ENCODE results near the gene PKP1.
A peak's percentile ranks its signal among the peaks of the same experiment; 100 is the strongest.

Gene PKP1

GRCh38 chr1:201254625-201255478, 28.5 kb upstream of the PKP1 start (continued):
- TF ChIP-seq ZNF560 (tag by site-specific recombination; IDR thresholded peaks at IDR 0.05; ENCODE audit: borderline replicate concordance), result no peak
- peak; percentile 79 for TF ChIP-seq ZNF654 (tag by site-specific recombination; IDR thresholded peaks at IDR 0.05; ENCODE audit: low read depth)
- no peak for TF ChIP-seq GLI2 (tag by site-specific recombination; IDR thresholded peaks at IDR 0.05; ENCODE audit: borderline replicate concordance, low read depth)
- TF ChIP-seq, protein P1, sequence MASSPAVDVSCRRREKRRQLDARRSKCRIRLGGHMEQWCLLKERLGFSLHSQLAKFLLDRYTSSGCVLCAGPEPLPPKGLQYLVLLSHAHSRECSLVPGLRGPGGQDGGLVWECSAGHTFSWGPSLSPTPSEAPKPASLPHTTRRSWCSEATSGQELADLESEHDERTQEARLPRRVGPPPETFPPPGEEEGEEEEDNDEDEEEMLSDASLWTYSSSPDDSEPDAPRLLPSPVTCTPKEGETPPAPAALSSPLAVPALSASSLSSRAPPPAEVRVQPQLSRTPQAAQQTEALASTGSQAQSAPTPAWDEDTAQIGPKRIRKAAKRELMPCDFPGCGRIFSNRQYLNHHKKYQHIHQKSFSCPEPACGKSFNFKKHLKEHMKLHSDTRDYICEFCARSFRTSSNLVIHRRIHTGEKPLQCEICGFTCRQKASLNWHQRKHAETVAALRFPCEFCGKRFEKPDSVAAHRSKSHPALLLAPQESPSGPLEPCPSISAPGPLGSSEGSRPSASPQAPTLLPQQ (tag by site-specific recombination; IDR thresholded peaks at IDR 0.05), result peak; percentile 56
- TF ChIP-seq ZNF664 (tag by site-specific recombination; IDR thresholded peaks at IDR 0.05), result no peak
- TF ChIP-seq ZNF214 (tag by site-specific recombination; IDR thresholded peaks at IDR 0.05; ENCODE audit: borderline replicate concordance), result no peak
- TF ChIP-seq ZBTB48 (tag by site-specific recombination; IDR thresholded peaks at IDR 0.05), result peak; percentile 51; the same call in 1 of the 2 replicates
- no peak for TF ChIP-seq KLF17 (tag by site-specific recombination; IDR thresholded peaks at IDR 0.05)

DNA sequence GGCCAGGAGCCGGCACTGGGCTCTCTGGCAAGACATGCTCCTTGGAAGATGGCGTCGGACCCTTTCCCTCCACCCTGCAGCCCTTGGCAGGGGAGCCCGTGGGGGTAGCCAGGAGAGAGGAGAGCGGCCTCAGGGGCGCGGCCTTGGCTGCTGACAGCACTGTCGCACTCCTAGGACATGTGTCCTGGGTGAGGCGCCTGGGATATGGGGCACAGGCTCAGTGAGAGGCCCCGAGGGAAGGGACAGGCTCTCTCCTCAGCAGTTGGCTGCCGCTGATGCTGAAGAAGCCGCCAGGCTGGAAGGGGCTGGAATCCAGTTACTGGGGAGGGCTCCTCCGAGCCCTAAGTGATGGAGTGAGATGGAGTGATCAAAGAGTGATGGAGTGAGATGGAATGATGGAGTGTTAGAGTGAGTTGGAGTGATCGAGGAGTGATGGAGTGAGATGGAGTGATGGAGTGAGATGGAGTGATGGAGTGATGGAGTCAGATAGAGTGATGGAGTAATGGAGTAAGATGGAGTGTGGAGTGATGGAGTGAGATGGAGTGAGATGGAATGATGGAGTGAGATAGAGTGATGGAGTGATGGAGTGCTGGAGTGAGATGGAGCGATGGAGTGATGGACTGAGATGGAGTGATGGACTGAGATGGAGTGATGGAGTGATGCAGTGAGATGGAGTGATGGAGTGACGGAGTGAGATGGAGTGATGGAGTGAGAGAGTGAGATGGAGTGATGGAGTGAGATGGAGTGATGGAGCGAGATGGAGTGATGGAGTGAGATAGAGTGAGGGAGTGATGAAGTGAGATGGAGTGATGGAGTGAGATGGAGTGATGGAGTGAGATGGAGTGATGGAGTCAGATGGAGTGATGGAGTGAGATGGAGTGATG, 27.6 kb upstream of the PKP1 start:
- Histone ChIP-seq H3K4me1 (ENCODE audit: control insufficient read depth, insufficient read depth, low read length) (no peaks in the 10 kb centered on the region), H3K36me3 (ENCODE audit: control insufficient read depth in 2 of 2, insufficient read depth in 1 of 2, low read length in 2 of 2) (no peaks in the 10 kb centered on the region), H3K9me3 (ENCODE audit: control insufficient read depth, insufficient read depth, low read depth, low read length) (no peaks in the 10 kb centered on the region), H3K4me3 (ENCODE audit: low read depth, low read length) (no peak overlapping the region), H3K27ac (ENCODE audit: extremely low read depth, low read depth, low read length) (no peak overlapping the region)
- CTCF ChIA-PET, result interaction anchor here (0.6 to 6.5 kb wide), 6 partner anchors 10 to 176 kb away, joined by 3 to 145 read pairs (median 10); no protein-coding TSS in a partner anchor
- POLR2A ChIA-PET, result no interaction called here
- TF ChIP-seq ZNF530 (tag by site-specific recombination; IDR thresholded peaks at IDR 0.05; ENCODE audit: low read depth) (no peak), REPIN1 (tag by site-specific recombination; IDR thresholded peaks at IDR 0.05; ENCODE audit: low read depth) (no peak), ZNF121 (tag by site-specific recombination; IDR thresholded peaks at IDR 0.05) (no peak), ZNF548 (tag by site-specific recombination; IDR thresholded peaks at IDR 0.05) (no peak), ZNF157 (tag by site-specific recombination; IDR thresholded peaks at IDR 0.05) (0 out of 2 replicates have a peak, but pooled peaks have one; percentile 33), PRDM1 (tag by site-specific recombination; IDR thresholded peaks at IDR 0.05) (no peak), ZNF169 (tag by site-specific recombination; IDR thresholded peaks at IDR 0.05) (peak; percentile 95), ZNF707 (tag by site-specific recombination; IDR thresholded peaks at IDR 0.05) (no peak), ZNF366 (tag by site-specific recombination; conservative IDR thresholded peaks at IDR 0.05) (peak; percentile 94), ZNF223 (tag by site-specific recombination; IDR thresholded peaks at IDR 0.05) (no peak), KLF16 (tag by site-specific recombination; IDR thresholded peaks at IDR 0.05) (no peak), ZNF404 (tag by site-specific recombination; IDR thresholded peaks at IDR 0.05) (no peak), ZBTB17 (tag by site-specific recombination; IDR thresholded peaks at IDR 0.05) (peak; percentile 95), ZNF621 (tag by site-specific recombination; IDR thresholded peaks at IDR 0.05) (no peak), ZNF514 (tag by site-specific recombination; IDR thresholded peaks at IDR 0.05) (no peak), ZNF600 (tag by site-specific recombination; IDR thresholded peaks at IDR 0.05) (peak; percentile 77), ZNF473 (tag by site-specific recombination; IDR thresholded peaks at IDR 0.05) (no peak), ZNF112 (tag by site-specific recombination; IDR thresholded peaks at IDR 0.05) (no peak), ZBTB48 (tag by site-specific recombination; IDR thresholded peaks at IDR 0.05) (0 out of 2 replicates have a peak, but pooled peaks have one; percentile 25), ZNF701 (tag by site-specific recombination; IDR thresholded peaks at IDR 0.05) (no peak), ZBTB6 (tag by site-specific recombination; IDR thresholded peaks at IDR 0.05) (peak; percentile 91; the same call in 1 of the 2 replicates)
- TF ChIP-seq, protein P2, sequence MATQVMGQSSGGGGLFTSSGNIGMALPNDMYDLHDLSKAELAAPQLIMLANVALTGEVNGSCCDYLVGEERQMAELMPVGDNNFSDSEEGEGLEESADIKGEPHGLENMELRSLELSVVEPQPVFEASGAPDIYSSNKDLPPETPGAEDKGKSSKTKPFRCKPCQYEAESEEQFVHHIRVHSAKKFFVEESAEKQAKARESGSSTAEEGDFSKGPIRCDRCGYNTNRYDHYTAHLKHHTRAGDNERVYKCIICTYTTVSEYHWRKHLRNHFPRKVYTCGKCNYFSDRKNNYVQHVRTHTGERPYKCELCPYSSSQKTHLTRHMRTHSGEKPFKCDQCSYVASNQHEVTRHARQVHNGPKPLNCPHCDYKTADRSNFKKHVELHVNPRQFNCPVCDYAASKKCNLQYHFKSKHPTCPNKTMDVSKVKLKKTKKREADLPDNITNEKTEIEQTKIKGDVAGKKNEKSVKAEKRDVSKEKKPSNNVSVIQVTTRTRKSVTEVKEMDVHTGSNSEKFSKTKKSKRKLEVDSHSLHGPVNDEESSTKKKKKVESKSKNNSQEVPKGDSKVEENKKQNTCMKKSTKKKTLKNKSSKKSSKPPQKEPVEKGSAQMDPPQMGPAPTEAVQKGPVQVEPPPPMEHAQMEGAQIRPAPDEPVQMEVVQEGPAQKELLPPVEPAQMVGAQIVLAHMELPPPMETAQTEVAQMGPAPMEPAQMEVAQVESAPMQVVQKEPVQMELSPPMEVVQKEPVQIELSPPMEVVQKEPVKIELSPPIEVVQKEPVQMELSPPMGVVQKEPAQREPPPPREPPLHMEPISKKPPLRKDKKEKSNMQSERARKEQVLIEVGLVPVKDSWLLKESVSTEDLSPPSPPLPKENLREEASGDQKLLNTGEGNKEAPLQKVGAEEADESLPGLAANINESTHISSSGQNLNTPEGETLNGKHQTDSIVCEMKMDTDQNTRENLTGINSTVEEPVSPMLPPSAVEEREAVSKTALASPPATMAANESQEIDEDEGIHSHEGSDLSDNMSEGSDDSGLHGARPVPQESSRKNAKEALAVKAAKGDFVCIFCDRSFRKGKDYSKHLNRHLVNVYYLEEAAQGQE (tag by site-specific recombination; IDR thresholded peaks at IDR 0.05), result no peak

Measured in HEK293 (cell line).